HG03097 (cell line): ENCODE data around the gene MED1.
"Not testable (repeated sequence)": the region's sequence is repeated elsewhere in the genome, so short reads cannot be mapped to it uniquely, and the experiment has no call there.

ENCODE experiments used
- ATAC-seq: cut with Tn5 transposase; IDR thresholded peaks from one replicate; pipeline ENCODE4 v1.9.1; 2021; ENCODE audit not compliant: unreplicated experiment, low FRiP score

The MED1 gene

DNA sequence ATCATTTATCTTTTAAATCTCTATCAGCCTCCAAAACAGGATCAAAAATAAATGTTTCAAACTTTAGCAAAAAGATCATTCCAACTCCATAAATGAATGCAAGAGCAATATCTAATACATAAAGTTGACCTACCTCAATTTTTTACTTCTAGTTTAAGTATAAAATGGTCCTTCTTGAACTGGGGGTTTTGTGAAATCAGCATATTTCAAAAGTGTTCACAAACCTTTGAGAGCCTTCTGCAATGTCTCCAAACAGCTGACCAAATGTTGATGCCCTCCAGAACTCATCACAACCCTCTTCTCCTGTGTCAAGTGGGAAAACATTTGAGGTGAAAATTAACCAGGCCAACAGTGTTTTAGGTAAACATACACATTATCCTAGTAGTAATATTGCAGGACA lies 7.7 kb downstream of the MED1 start:
- no peak for ATAC-seq

DNA sequence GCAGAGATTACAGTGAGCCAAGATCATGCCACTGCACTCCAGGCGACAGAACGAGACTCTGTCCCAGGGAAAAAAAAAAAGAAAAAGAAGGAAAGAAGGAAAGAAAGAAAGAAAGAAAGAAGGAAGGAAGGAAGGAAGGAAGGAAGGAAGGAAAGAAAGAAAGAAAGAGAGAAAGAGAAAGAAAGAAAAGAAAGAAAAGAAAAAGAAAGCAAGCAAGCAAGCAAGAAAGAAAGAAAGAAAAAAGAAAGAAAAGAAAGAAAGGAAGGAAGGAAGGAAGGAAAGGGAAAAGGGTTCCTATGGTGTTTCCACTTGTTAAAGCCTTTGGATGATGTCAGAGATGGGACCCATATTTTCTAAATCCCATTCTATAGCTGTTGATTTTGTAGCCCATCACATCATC lies 11.2 kb downstream of the MED1 start:
- ATAC-seq, result not testable (repeated sequence)

GRCh38 chr17:39429600-39429999 lies 21.5 kb downstream of the MED1 start:
- no peak for ATAC-seq

- no peak for ATAC-seq
Observed at GRCh38 chr17:39416141-39416540, 34.9 kb downstream of the MED1 start.

DNA sequence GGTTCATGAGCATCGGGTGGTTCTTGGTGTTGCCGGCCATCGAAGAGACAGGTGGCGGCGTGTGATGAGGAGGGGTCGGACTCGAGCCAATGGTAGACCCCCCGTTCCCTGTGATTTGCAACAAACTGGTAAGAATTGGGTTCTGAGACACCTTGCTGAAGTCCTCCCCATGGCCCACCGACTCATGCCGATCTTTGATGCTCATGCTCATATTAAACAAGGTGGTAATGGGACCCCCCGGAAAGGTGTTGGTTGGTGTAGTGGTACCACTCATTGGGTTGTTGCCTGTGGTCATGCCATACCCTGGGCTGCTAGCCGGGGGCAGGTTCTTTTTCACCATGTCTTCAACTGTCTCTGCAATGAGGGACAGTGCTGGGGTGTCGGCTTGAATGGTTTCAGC lies 40.8 kb downstream of the MED1 start:
- no peak for ATAC-seq

- no peak for ATAC-seq
Observed at GRCh38 chr17:39408360-39408759, 42.7 kb downstream of the MED1 start.

DNA sequence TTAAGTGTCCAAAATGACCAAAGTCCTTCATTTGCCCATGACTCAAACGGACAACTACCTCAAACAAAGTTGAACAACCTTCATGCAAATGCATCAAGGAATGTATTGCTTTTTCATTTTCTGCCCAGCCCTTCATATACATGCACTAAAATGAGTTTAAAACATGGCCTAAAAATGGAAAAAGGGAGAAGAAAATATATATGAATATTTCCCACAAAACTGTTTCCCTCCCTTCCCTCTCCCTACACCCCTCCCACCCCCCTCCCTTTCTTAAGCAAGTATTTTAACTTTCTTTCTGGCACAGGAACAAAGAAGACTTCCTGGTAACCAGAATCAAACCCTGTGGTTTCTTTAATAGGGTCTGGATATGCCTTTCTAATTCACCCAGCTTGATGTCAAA lies 44.1 kb downstream of the MED1 start:
- ATAC-seq, result no peak

GRCh38 chr17:39405436-39405835 lies 45.6 kb downstream of the MED1 start:
- ATAC-seq, result no peak

DNA sequence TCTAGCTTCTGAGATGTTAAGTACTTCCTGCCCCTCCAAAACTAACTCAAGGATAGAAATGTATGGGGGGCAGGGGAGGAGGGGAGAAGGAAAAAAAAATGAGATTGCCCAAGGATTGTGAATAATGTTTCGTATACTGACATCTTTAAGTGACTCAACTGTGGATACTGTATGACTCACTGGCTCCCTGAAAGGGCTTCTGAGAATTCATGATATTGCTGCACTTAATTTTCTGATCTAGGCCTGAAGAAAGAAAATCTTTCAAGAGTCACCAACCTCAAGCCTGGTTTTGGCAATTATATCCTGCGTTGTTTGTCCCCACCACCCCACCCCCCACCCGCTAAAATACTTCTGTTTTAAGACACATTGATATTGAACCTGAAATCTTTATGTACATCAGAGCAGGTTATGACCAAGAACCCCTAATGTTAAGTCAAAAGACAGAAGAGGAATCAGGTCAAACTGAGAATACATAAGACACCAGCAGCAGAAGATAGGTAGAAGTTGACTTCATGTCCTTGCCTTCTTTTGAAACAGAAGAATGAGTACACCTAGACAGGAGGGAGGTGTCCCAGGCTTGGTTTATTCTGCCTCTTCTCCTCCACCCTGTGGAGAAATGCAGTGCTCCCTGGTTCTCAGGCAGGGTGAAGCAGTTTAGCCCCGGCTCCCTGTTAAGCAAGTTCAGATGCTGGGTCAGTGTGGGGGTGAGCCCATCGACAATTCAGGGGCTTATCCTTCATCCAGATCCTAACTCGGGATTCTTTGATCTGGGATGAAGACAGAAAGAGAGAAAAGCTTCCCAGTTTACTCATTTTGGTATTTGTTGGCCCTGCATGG lies 46.3 kb downstream of the MED1 start:
- no peak for ATAC-seq

- ATAC-seq, result no peak
Observed at GRCh38 chr17:39402890-39403605, 48.0 kb downstream of the MED1 start.

GRCh38 chr17:39402244-39402889 lies 48.7 kb downstream of the MED1 start:
- peak; percentile 38 for ATAC-seq

- ATAC-seq, result peak; percentile 64
Observed at GRCh38 chr17:39401412-39402243, 49.4 kb downstream of the MED1 start, which contains the start of gene FBXL20. FBXL20 (minus strand) TSS chr17:39401626; CDS start chr17:39401402, 224 bp downstream.

DNA sequence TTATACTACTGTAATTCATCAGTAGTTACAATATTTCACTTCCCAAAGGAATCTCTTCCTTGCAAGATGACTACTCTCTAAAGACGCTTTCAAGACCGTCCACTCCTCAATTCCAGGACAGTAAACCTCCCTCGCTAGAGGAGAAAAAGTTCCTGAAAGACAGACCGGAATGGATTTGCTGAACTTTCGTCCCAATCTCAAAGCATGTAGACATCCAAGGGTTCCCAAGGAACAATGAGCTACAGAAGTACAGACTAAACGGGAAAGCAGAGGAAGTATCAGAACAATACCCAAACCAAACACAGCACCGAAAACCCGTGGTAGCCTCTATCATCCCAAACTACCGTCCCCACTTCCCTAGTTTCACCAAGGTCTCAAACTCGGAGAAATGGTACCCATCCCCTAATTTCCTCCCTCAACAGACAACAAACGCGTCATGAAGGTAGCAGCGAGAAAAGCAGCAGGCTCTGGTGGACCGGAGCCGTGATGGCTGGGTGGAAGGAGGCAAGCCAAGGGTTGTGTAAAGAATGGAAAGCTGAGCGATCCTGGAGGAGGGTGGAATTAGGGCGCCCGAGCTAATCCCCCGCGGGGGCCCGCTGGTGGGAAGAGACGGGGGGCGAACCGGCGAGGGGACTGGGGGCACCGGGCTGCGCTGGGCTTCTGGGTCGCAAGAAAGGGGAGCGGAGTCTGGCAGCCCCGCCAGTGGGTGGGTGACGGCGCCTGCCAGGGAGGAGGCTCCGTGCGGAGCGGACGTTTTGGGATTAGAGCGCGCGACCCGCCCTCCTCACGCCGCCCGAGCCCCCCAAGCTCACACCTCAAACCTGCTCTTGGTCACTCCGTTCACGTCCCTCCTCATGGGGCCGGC lies 50.3 kb downstream of the MED1 start:
- peak; percentile 6 for ATAC-seq

DNA sequence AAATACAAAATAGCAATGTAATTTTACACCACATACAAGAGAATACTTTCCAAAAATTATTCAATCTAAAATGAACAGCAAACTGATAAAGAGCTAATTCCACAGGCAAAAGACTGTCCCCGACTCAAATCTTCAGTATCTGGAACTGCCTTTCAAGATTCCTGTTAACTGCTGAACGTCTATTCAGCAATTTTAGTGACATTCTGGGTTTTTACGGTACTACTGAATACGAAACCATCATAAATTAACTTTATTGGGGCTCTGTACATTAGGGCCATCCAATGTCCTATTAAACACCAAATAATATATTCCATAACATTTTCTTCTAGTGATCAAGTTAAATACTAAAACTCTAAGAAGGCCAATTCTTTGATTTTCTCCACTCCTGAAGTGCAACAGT lies 51.3 kb downstream of the MED1 start:
- no peak for ATAC-seq

DNA sequence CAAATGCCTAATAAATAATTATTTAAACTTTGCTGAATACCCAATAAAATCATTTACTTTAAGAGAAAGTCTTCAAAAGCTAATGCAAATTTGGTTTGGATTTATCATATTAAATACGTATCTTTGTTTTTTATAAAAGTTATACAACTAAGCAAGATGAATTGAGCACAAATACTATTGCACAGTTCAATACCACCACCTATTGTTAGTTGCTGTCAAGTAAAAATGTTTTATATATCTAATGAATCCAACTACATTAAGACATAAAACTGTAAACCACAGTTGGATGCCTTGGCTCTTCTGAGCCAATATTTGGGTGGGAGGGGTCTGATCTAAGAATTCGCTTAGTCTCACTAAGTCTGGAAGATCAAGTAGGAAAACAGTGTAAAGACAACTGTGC lies 57.3 kb downstream of the MED1 start:
- no peak for ATAC-seq

GRCh38 chr17:39391448-39391847 lies 59.6 kb downstream of the MED1 start:
- no peak for ATAC-seq

DNA sequence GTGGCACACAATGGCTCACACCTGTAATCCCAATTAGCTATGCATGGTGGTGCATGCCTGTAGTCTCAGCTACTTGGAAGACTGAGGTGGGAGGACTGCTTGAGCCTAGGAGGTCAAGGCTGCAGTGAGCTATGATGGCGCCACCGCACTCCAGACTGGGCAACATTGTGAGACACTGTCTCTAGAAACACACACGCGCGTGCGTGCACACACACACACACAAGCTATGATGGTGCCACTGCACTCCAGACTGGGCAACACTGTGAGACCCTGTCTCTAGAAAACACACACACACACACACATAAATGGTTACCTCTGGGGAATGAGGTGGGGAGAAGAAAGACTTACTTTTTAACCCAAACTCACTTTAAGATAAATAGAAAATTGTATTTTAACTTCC lies 66.0 kb downstream of the MED1 start:
- no peak for ATAC-seq

DNA sequence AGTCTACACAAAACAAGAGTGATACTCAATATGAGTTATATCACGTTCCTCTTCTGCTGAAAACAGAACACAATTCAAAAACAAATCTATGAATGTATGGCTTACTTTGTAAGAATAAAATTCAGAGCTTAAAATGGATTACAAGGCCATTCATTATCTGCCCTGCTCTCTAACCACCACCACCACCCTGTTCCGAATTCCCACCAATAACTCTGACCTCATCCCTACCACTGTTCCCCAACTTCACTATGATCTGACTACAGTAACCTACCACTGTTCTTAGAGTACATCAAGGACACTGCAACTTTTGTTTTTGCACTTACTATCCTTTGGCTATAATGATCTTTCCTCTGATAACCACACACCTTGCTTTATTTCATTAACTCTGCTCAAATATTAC lies 70.9 kb downstream of the MED1 start:
- no peak for ATAC-seq

GRCh38 chr17:39376434-39376833 lies 74.6 kb downstream of the MED1 start:
- ATAC-seq, result no peak

GRCh38 chr17:39367805-39368204 lies 83.3 kb downstream of the MED1 start:
- not testable (repeated sequence) for ATAC-seq
